IMR-90 (cell line): ENCODE measurements around the gene RIBC1. TPM values are rescaled to one million over a fixed set of nuclear protein-coding genes. Genes with fewer than 3 reads are reported as not detected.

Experiments used
- ATAC-seq: fragments of 200-7000 bp; cut with Tn5 transposase; 2 replicates; pipeline ENCODE4 v1.9.1; 2020; ENCODE audit warnings: low read depth, mild to moderate bottlenecking, moderate library complexity
- BruUV-seq: library from RNA; stranded (reverse); fragments of 400-500 nt; replicated peaks from 2 replicates; lab custom pipeline; 2021; lab: Mats Ljungman, UMichigan
- CTCF ChIA-PET: fragments of 300-600 bp; formaldehyde crosslinking; extraction: SDS; loops from one replicate; lab custom pipeline; 2021; ENCODE audit warnings: antibody characterized with exemption; lab: Yijun Ruan, JAX
- POLR2A ChIA-PET: fragments of 300-600 bp; sonication (Branson Sonifier 250); formaldehyde crosslinking; loops from one replicate; lab custom pipeline; 2022; ENCODE audit warnings: antibody characterized with exemption; ENCODE audit not compliant: unreplicated experiment; lab: Charles Lee
- DNase-seq: peaks from one replicate; pipeline ENCODE4 v3.0.0; 2013
- H2AFZ ChIP-seq: replicated peaks from 2 replicates; pipeline ENCODE3; 2013; ENCODE audit warnings: low read length, mild to moderate bottlenecking; ENCODE audit not compliant: poor library complexity
- H2AK5ac ChIP-seq: 2 replicates; pipeline ENCODE4 v1.6.1; 2013; ENCODE audit warnings: low read depth, low read length, inconsistent platforms
- H2AK9ac ChIP-seq: replicated peaks from 2 replicates; pipeline ENCODE3; 2013; ENCODE audit warnings: mild to moderate bottlenecking, low read depth, low read length, moderate library complexity; ENCODE audit not compliant: poor library complexity
- H2BK120ac ChIP-seq: 2 replicates; pipeline ENCODE4 v1.6.1; 2013; ENCODE audit warnings: low read depth, low read length, inconsistent platforms
- H2BK15ac ChIP-seq: 3 replicates; pipeline ENCODE4 v1.6.1; 2013; ENCODE audit warnings: low read depth, low read length, inconsistent platforms
- H2BK20ac ChIP-seq: 2 replicates; pipeline ENCODE4 v1.6.1; 2013; ENCODE audit warnings: low read depth, mild to moderate bottlenecking, inconsistent platforms, low read length, moderate library complexity
- H2BK5ac ChIP-seq: 2 replicates; pipeline ENCODE4 v1.6.1; 2013; ENCODE audit warnings: mild to moderate bottlenecking, low read depth, low read length, inconsistent platforms; ENCODE audit not compliant: poor library complexity, severe bottlenecking
- H3K14ac ChIP-seq: replicated peaks from 2 replicates; pipeline ENCODE4 v1.6.1; 2013; ENCODE audit warnings: low read depth, low read length, inconsistent platforms
- H3K18ac ChIP-seq: 2 replicates; pipeline ENCODE4 v1.6.1; 2013; ENCODE audit warnings: low read depth, low read length, control low read depth
- H3K23ac ChIP-seq: 2 replicates; pipeline ENCODE4 v1.6.1; 2013; ENCODE audit warnings: low read depth, low read length, inconsistent platforms
- H3K27ac ChIP-seq: 2 replicates; pipeline ENCODE4 v1.5.1; 2013; ENCODE audit warnings: mild to moderate bottlenecking, control low read depth, low read length; ENCODE audit not compliant: insufficient read depth
- H3K27me3 ChIP-seq: 2 replicates; pipeline ENCODE4 v1.6.1; 2013; ENCODE audit warnings: low read length; ENCODE audit not compliant: control insufficient read depth, insufficient read depth
- H3K36me3 ChIP-seq: 2 replicates; pipeline ENCODE4 v1.6.1; 2013; ENCODE audit warnings: low read length, mixed read lengths; ENCODE audit not compliant: control insufficient read depth, insufficient read depth
- H3K4ac ChIP-seq: 2 replicates; pipeline ENCODE4 v1.6.1; 2013; ENCODE audit warnings: low read depth, low read length, inconsistent platforms
- H3K4me1 ChIP-seq: 2 replicates; pipeline ENCODE4 v1.6.1; 2013; ENCODE audit warnings: low read length, mixed read lengths; ENCODE audit not compliant: control insufficient read depth, insufficient read depth
- H3K4me2 ChIP-seq: 2 replicates; pipeline ENCODE4 v1.6.1; 2013; ENCODE audit warnings: low read depth, mild to moderate bottlenecking, control low read depth, low read length, moderate library complexity
- H3K4me3 ChIP-seq: 2 replicates; pipeline ENCODE4 v1.5.1; 2013; ENCODE audit warnings: low read depth, mild to moderate bottlenecking, control low read depth, low read length, moderate library complexity; ENCODE audit not compliant: insufficient read depth
- H3K56ac ChIP-seq: 2 replicates; pipeline ENCODE4 v1.6.1; 2013; ENCODE audit warnings: low read length, inconsistent platforms; ENCODE audit not compliant: insufficient read depth; ENCODE audit errors: extremely low read depth
- H3K79me1 ChIP-seq, 2 experiments: 2 replicates each; pipeline ENCODE4 v1.6.1; 2013; ENCODE audit warnings: low read length in 2 of 2, inconsistent platforms in 1 of 2, low read depth in 1 of 2
- H3K9ac ChIP-seq: 2 replicates; pipeline ENCODE4 v1.6.1; 2013; ENCODE audit warnings: low read depth, low read length, control low read depth
- H3K9me1 ChIP-seq: 2 replicates; pipeline ENCODE4 v1.6.1; 2013; ENCODE audit warnings: low read length, inconsistent platforms; ENCODE audit not compliant: insufficient read depth
- H3K9me3 ChIP-seq: 2 replicates; pipeline ENCODE4 v1.6.1; 2013; ENCODE audit warnings: low read length; ENCODE audit not compliant: control insufficient read depth, insufficient read depth
- H4K20me1 ChIP-seq: 2 replicates; pipeline ENCODE4 v1.6.1; 2013; ENCODE audit warnings: low read length, inconsistent platforms; ENCODE audit not compliant: insufficient read depth
- H4K5ac ChIP-seq: 2 replicates; pipeline ENCODE4 v1.6.1; 2013; ENCODE audit warnings: mild to moderate bottlenecking, low read depth, low read length, control low read depth
- H4K8ac ChIP-seq, 2 experiments: 2 replicates each; pipeline ENCODE4 v1.6.1; 2013; ENCODE audit warnings: low read depth in 2 of 2, low read length in 2 of 2, control low read depth in 1 of 2, inconsistent platforms in 1 of 2
- H4K91ac ChIP-seq: 2 replicates; pipeline ENCODE4 v1.6.1; 2013; ENCODE audit warnings: low read depth, low read length, inconsistent platforms; ENCODE audit not compliant: insufficient read depth
- CTCF ChIP-seq: conservative IDR thresholded peaks from 2 replicates; pipeline ENCODE4 v1.5.1; 2012; ENCODE audit warnings: mild to moderate bottlenecking, low read depth, low read length, improper control_type of control experiment
- MAFK ChIP-seq: IDR thresholded peaks from 2 replicates; pipeline ENCODE4 v1.6.1; 2012; ENCODE audit warnings: low read depth, low read length, improper control_type of control experiment
- SMC3 ChIP-seq: fragments of 150-350 bp; IDR thresholded peaks from 2 replicates; pipeline ENCODE4 v1.6.1; 2016; ENCODE audit warnings: low read depth, mild to moderate bottlenecking, antibody characterized with exemption, low read length, moderate library complexity
- WGBS, 2 experiments: methylation state at CpG; one replicate each; pipeline versions ENCODE4 v1.1.5 to v1.1.7; 2013; ENCODE audit warnings: missing lambda C conversion rate in 2 of 2; ENCODE audit not compliant: insufficient read length in 1 of 2; ENCODE audit errors: extremely low coverage in 2 of 2; 5-methylcytosine and 5-hydroxymethylcytosine counted together
- dilution Hi-C: fragments of 300-500 bp; cut with HindIII; formaldehyde crosslinking; loops from one replicate; pipeline ENCODE4 v1.14.3; 2018; ENCODE audit warnings: low sequenced_read_pairs; ENCODE audit not compliant: unreplicated experiment
- in situ Hi-C: fragments of 300-500 bp; cut with MboI; formaldehyde crosslinking; loops from 3 replicates; pipeline ENCODE4 v1.14.3; 2019; ENCODE audit warnings: low sequenced_read_pairs, inconsistent platforms, mixed read lengths
- intact Hi-C: fragments of 100-400 bp; cut with micrococcal nuclease; formaldehyde crosslinking; loops from 2 replicates; pipeline ENCODE4 v1.10.0; 2022
- polyA plus RNA-seq, 3 experiments: library from polyadenylated mRNA; depleted of rRNA; stranded (reverse); fragments of >200 nt; gene quantifications; 2 replicates each; pipeline ENCODE4 v1.2.3, GENCODE V29; 2012; ENCODE audit warnings: low replicate concordance in 1 of 3
- total RNA-seq: library from RNA; depleted of rRNA; stranded (reverse); fragments of >200 nt; gene quantifications from 2 replicates; pipeline ENCODE4 v1.2.3, GENCODE V29; 2012
- TF ChIP-seq, protein P1 (sequence below): fragments of 150-350 bp; IDR thresholded peaks from 2 replicates; pipeline ENCODE4 v1.6.1; 2016; ENCODE audit warnings: low read depth, mild to moderate bottlenecking, low read length, moderate library complexity, borderline replicate concordance

RIBC1 gene
- total and polyA plus RNA-seq, 2 of the 4 experiments (the other 2 are of a cell fraction): 0.31 to 0.36 TPM

GRCh38 chrX:53379747-53380146 is 42.9 kb upstream of the RIBC1 start:
- Histone ChIP-seq H3K23ac (no peak overlapping the region), H3K4me3 (no peak overlapping the region), H3K9ac (no peak overlapping the region), H2BK20ac (no peak overlapping the region), H3K4me2 (no peak overlapping the region), H3K36me3 (peaks cover 45% of the 10 kb centered on the region), H2AK9ac (no peak overlapping the region), H2AFZ (no peak overlapping the region), H4K5ac (no peak overlapping the region), H3K18ac (no peak overlapping the region), H4K20me1 (no peaks in the 10 kb centered on the region), H3K27ac (no peak overlapping the region), H3K14ac (no peak overlapping the region), H3K79me1 (no peaks in the 10 kb centered on the region), H3K56ac (no peak overlapping the region), H2AK5ac (no peak overlapping the region), H4K8ac (no peak overlapping the region), H3K4me1 (peaks cover 6% of the 10 kb centered on the region; the same call in 1 of the 2 replicates), H3K9me1 (peaks cover 3% of the 10 kb centered on the region; the same call in 1 of the 2 replicates), H4K91ac (no peak overlapping the region), H3K4ac (no peak overlapping the region), H2BK5ac (no peak overlapping the region), H3K27me3 (peaks cover 2% of the 10 kb centered on the region; the same call in 1 of the 2 replicates), H2BK15ac (no peak overlapping the region), H2BK120ac (no peak overlapping the region), H3K9me3 (no peaks in the 10 kb centered on the region)
- in situ Hi-C loops: loop anchor here (10.0 kb wide), 1 partner anchor 65 kb away; no protein-coding TSS in a partner anchor
- ChIA-PET POLR2A (no interaction called here), CTCF (interaction anchor here (0.6 kb wide), 1 partner anchor 73 kb away, joined by 3 read pairs; no protein-coding TSS in a partner anchor)
- ATAC-seq: no peak
- BruUV-seq: no TSS peak
- TF ChIP-seq SMC3 (no peak), CTCF (no peak), MAFK (no peak)
- TF ChIP-seq, protein P1, sequence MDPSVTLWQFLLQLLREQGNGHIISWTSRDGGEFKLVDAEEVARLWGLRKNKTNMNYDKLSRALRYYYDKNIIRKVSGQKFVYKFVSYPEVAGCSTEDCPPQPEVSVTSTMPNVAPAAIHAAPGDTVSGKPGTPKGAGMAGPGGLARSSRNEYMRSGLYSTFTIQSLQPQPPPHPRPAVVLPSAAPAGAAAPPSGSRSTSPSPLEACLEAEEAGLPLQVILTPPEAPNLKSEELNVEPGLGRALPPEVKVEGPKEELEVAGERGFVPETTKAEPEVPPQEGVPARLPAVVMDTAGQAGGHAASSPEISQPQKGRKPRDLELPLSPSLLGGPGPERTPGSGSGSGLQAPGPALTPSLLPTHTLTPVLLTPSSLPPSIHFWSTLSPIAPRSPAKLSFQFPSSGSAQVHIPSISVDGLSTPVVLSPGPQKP: no peak
- dilution Hi-C loops: no loop called here
- DNase-seq: no peak
- intact Hi-C loops: no loop called here
- no CpG with 5 or more reads among the region's 4 CpGs for WGBS, 2 experiments
